Esophagus squamous epithelium (tissue), 4 donors: Measurements from ENCODE around the gene TIPIN.
A peak's percentile ranks its signal among the peaks of the same experiment; 100 is the strongest.

Experiments
- CTCF ChIP-seq, 6 experiments: fragments of 450-650 bp in 4 of 6; fragments of 200-600 bp in 2 of 6; sonication (generic) in 2 of 6; IDR thresholded peaks; one replicate each; pipeline ENCODE4 v1.5.1; 2016 to 2019; ENCODE audit warnings: antibody characterized with exemption in 6 of 6, mild to moderate bottlenecking in 4 of 6, moderate library complexity in 4 of 6
- POLR2A ChIP-seq, 4 donors: fragments of 450-650 bp; IDR thresholded peaks; one replicate each; pipeline ENCODE4 v1.6.1; 2017; ENCODE audit warnings: antibody characterized with exemption in 4 of 4, mild to moderate bottlenecking in 4 of 4, moderate library complexity in 3 of 4

- TF ChIP-seq CTCF (IDR thresholded peaks at IDR 0.05) (peak; percentile 40 to 66 (median 55)), POLR2A (IDR thresholded peaks at IDR 0.05) (peak in 2 of 4 donors; percentile 38 to 76)
Observed at GRCh38 chr15:66386204-66387123, 30.0 kb upstream of the TIPIN start, which contains the start of gene MAP2K1.
